ENCODE results near the gene ARMH1.

ARMH1 gene

GRCh38 chr1:44670751-44671640 is 3.5 kb upstream of the ARMH1 start:
- TF ChIP-seq GATA1 (IDR thresholded peaks at IDR 0.05; ENCODE audit: low read depth, low read length) (no peak), POLR2A (IDR thresholded peaks at IDR 0.05; ENCODE audit: low read length) (no peak)
- no peak for DNase-seq

- DNase-seq = no peak
These were observed 2.1 kb upstream of the ARMH1 start for GRCh38 chr1:44672254-44672955.

DNA sequence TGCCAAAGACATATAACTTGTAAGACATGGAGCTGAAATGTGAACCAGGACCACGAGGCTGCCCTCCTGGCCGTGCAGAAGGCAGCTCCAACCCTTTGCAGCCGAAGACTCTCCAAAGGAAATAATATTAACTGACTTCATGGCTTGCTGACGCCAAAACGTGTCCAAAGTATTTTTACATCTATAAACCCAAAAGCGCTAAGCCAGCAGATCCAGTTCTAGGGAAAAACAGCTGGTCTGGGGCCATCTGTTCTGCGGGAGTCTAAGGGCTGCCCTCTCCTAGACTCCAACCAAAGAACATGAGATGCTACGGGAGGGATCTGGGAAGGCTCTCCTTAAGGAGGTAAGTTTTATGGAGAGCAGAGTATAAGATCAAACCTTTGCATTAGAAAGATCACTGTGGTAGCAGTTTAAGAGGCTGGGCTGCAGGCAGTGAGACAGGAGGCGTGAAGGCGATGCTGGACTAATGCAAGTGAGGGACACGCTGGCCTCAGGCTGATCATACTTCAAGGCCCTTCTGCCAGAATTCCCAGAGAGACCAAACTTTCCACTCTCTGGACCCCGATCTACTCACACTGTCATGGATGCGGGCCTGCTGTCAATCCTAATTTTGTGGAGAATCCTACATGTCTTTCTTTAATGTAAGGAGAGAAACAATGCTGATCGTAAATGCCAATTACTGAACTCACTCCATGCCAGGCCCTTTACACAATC is 1.4 kb upstream of the ARMH1 start:
- no peak for DNase-seq
- TF ChIP-seq POLR2A (IDR thresholded peaks at IDR 0.05; ENCODE audit: low read length) (no peak), GATA1 (IDR thresholded peaks at IDR 0.05; ENCODE audit: low read depth, low read length) (no peak)

More at GRCh38 chr1:44672254-44672955, 2.1 kb upstream of the ARMH1 start:
- TF ChIP-seq GATA1 (IDR thresholded peaks at IDR 0.05; ENCODE audit: low read depth, low read length) (no peak), POLR2A (IDR thresholded peaks at IDR 0.05; ENCODE audit: low read length) (no peak)

DNA sequence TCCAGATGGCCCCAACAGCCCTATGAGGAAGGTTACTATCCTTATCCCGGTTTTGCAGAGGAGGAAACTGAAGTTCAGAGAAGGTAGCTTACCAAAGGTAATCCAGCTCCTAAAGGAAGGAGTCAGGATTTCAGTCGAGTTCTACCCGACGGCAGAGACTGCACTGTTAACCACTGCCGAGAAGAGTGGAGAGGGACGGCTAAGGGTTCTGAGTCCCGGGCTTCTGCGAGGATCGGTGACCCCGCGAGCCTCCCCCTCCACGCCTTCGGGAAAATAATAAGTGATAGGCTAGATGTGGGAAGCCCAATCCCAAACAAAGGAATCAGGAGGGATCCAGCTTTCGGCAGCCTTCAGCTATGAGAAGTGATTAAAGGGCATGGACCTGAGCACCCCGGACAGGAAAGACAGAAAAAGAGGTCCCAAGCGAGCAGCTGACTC is 820 bp upstream of the ARMH1 start:
- no peak for TF ChIP-seq GATA1 (IDR thresholded peaks at IDR 0.05; ENCODE audit: low read depth, low read length)
- no peak for TF ChIP-seq POLR2A (IDR thresholded peaks at IDR 0.05; ENCODE audit: low read length)
- no peak for DNase-seq

DNA sequence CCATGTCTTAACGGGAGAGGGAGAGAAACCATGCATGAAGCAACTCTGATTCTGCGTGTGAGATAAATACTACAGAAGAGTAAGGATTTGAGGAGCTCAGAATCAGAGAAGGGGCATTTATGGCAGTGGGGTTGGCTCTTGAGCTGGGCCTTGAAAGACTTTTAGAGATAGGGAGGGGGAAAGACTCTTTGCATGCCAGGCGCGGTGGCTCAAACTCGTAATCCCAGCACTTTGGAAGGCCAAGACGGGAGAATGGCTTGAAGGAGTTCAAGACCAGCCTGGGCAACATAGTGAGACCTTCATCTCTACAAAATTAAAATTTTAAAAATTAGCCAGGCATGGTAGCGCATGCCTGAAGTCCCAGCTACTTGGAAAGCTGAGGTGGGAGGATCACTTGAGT is 672 bp downstream of the ARMH1 start:
- TF ChIP-seq GATA1 (IDR thresholded peaks at IDR 0.05; ENCODE audit: low read depth, low read length) (no peak), POLR2A (IDR thresholded peaks at IDR 0.05; ENCODE audit: low read length) (no peak)
- no peak for DNase-seq

- no peak for DNase-seq
- TF ChIP-seq GATA1 (IDR thresholded peaks at IDR 0.05; ENCODE audit: low read depth, low read length) (no peak), POLR2A (IDR thresholded peaks at IDR 0.05; ENCODE audit: low read length) (no peak)
These were observed 2.1 kb downstream of the ARMH1 start for GRCh38 chr1:44676484-44677200.

- DNase-seq = peak; percentile 36
- TF ChIP-seq POLR2A (IDR thresholded peaks at IDR 0.05; ENCODE audit: low read length) (no peak), GATA1 (IDR thresholded peaks at IDR 0.05; ENCODE audit: low read depth, low read length) (no peak)
These were observed 2.8 kb downstream of the ARMH1 start for GRCh38 chr1:44677201-44677766.

DNA sequence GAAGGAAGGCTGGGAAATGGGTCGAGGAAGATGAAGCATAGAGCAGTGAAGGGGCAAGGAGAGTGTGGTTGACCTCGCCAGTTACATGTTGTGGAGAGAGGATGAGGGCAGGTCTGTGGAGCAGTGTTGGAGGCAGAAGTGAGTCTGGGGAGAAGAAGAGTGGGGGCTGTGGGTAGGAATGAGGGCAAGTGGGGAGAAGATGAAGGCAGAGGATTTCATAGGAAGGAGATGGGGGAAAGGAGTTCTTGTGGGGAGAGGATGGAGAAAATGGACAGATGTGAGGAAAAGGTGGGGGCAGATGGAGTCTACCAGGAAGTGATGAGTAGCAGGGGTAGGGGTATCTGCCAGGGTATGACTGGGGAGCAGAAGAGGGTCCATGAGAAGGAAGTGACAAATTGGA is 3.6 kb downstream of the ARMH1 start:
- TF ChIP-seq GATA1 (IDR thresholded peaks at IDR 0.05; ENCODE audit: low read depth, low read length) = no peak

GRCh38 chr1:44678626-44679025 is 4.1 kb downstream of the ARMH1 start:
- TF ChIP-seq GATA1 (IDR thresholded peaks at IDR 0.05; ENCODE audit: low read depth, low read length) = no peak
- no peak for TF ChIP-seq POLR2A (IDR thresholded peaks at IDR 0.05; ENCODE audit: low read length)
- no peak for DNase-seq

More for the DNA sequence above, 3.6 kb downstream of the ARMH1 start:
- DNase-seq = no peak

GRCh38 chr1:44679468-44679867 is 5.0 kb downstream of the ARMH1 start:
- TF ChIP-seq GATA1 (IDR thresholded peaks at IDR 0.05; ENCODE audit: low read depth, low read length) (no peak), POLR2A (IDR thresholded peaks at IDR 0.05; ENCODE audit: low read length) (no peak)

GRCh38 chr1:44681905-44682882 is 7.7 kb downstream of the ARMH1 start:
- no peak for DNase-seq
- TF ChIP-seq GATA1 (IDR thresholded peaks at IDR 0.05; ENCODE audit: low read depth, low read length) (no peak), POLR2A (IDR thresholded peaks at IDR 0.05; ENCODE audit: low read length) (no peak)

More at GRCh38 chr1:44679468-44679867, 5.0 kb downstream of the ARMH1 start:
- DNase-seq = no peak

GRCh38 chr1:44682883-44683265 is 8.4 kb downstream of the ARMH1 start:
- no peak for DNase-seq
- TF ChIP-seq GATA1 (IDR thresholded peaks at IDR 0.05; ENCODE audit: low read depth, low read length) (no peak), POLR2A (IDR thresholded peaks at IDR 0.05; ENCODE audit: low read length) (no peak)

Data from erythroblast (primary cell).